ENCODE measurements around the gene CENPQ.

CENPQ gene

GRCh38 chr6:49462927-49463611, at the start of gene CENPQ, which contains the start of gene MMUT:
CENPQ (plus strand) TSS chr6:49463370; CDS start chr6:49470177, 6,807 bp downstream.
MMUT (minus strand) TSS chr6:49463253; CDS start chr6:49459466, 3,787 bp downstream.
- H3K36me3 ChIP-seq (ENCODE audit: control insufficient read depth, low read depth, low read length) = no peaks in the 10 kb centered on the region
- H3K27me3 ChIP-seq (ENCODE audit: control insufficient read depth, insufficient read depth, low read length) = no peaks in the 10 kb centered on the region

GRCh38 chr6:49415358-49415757, 47.8 kb upstream of the CENPQ start:
- H3K9me3 ChIP-seq (ENCODE audit: control insufficient read depth, low read depth, low read length) = no peaks in the 10 kb centered on the region
- H3K9ac ChIP-seq (ENCODE audit: low read length) = no peak overlapping the region
- no peak overlapping the region for H3K4me3 ChIP-seq (ENCODE audit: low read length)
- no peak overlapping the region for H3K27ac ChIP-seq (ENCODE audit: low read length)
- no peaks in the 10 kb centered on the region for H3K27me3 ChIP-seq (ENCODE audit: control insufficient read depth, insufficient read depth, low read length)
- H3K4me1 ChIP-seq (ENCODE audit: control insufficient read depth, low read depth, low read length) = no peaks in the 10 kb centered on the region
- H3K36me3 ChIP-seq (ENCODE audit: control insufficient read depth, low read depth, low read length) = no peaks in the 10 kb centered on the region

More at GRCh38 chr6:49462927-49463611, at the start of gene CENPQ, which contains the start of gene MMUT:
- Histone ChIP-seq H3K9ac (ENCODE audit: low read length) (peak within 1 kb of the TSS; percentile 85), H3K4me3 (ENCODE audit: low read length) (peak within 1 kb of the TSS; percentile 79), H3K27ac (ENCODE audit: low read length) (peak within 1 kb of the TSS; percentile 57), H3K4me1 (ENCODE audit: control insufficient read depth, low read depth, low read length) (no peaks in the 10 kb centered on the region), H3K9me3 (ENCODE audit: control insufficient read depth, low read depth, low read length) (no peaks in the 10 kb centered on the region)

- no peaks in the 10 kb centered on the region for H3K27me3 ChIP-seq (ENCODE audit: control insufficient read depth, insufficient read depth, low read length)
- no peaks in the 10 kb centered on the region for H3K4me1 ChIP-seq (ENCODE audit: control insufficient read depth, low read depth, low read length)
- no peaks in the 10 kb centered on the region for H3K36me3 ChIP-seq (ENCODE audit: control insufficient read depth, low read depth, low read length)
- no peak overlapping the region for H3K27ac ChIP-seq (ENCODE audit: low read length)
- H3K9me3 ChIP-seq (ENCODE audit: control insufficient read depth, low read depth, low read length) = no peaks in the 10 kb centered on the region
- H3K4me3 ChIP-seq (ENCODE audit: low read length) = no peak overlapping the region
- no peak overlapping the region for H3K9ac ChIP-seq (ENCODE audit: low read length)
Observed at GRCh38 chr6:49416195-49416594, 47.0 kb upstream of the CENPQ start.

- Histone ChIP-seq H3K9ac (ENCODE audit: low read length) (no peak overlapping the region), H3K4me3 (ENCODE audit: low read length) (no peak overlapping the region), H3K27ac (ENCODE audit: low read length) (no peak overlapping the region), H3K4me1 (ENCODE audit: control insufficient read depth, low read depth, low read length) (no peaks in the 10 kb centered on the region), H3K9me3 (ENCODE audit: control insufficient read depth, low read depth, low read length) (no peaks in the 10 kb centered on the region), H3K27me3 (ENCODE audit: control insufficient read depth, insufficient read depth, low read length) (no peaks in the 10 kb centered on the region), H3K36me3 (ENCODE audit: control insufficient read depth, low read depth, low read length) (no peaks in the 10 kb centered on the region)
Observed at GRCh38 chr6:49423817-49424216, 39.4 kb upstream of the CENPQ start.

GRCh38 chr6:49430187-49430586, 33.0 kb upstream of the CENPQ start:
- H3K4me1 ChIP-seq (ENCODE audit: control insufficient read depth, low read depth, low read length) = no peaks in the 10 kb centered on the region

GRCh38 chr6:49430866-49431265, 32.3 kb upstream of the CENPQ start:
- Histone ChIP-seq H3K9me3 (ENCODE audit: control insufficient read depth, low read depth, low read length) (no peaks in the 10 kb centered on the region), H3K4me3 (ENCODE audit: low read length) (no peak overlapping the region), H3K4me1 (ENCODE audit: control insufficient read depth, low read depth, low read length) (no peaks in the 10 kb centered on the region), H3K36me3 (ENCODE audit: control insufficient read depth, low read depth, low read length) (peaks cover 18% of the 10 kb centered on the region), H3K27me3 (ENCODE audit: control insufficient read depth, insufficient read depth, low read length) (no peaks in the 10 kb centered on the region), H3K9ac (ENCODE audit: low read length) (no peak overlapping the region), H3K27ac (ENCODE audit: low read length) (no peak overlapping the region)

More at GRCh38 chr6:49430187-49430586, 33.0 kb upstream of the CENPQ start:
- no peaks in the 10 kb centered on the region for H3K27me3 ChIP-seq (ENCODE audit: control insufficient read depth, insufficient read depth, low read length)
- H3K27ac ChIP-seq (ENCODE audit: low read length) = no peak overlapping the region
- peaks cover 14% of the 10 kb centered on the region for H3K36me3 ChIP-seq (ENCODE audit: control insufficient read depth, low read depth, low read length)
- H3K9me3 ChIP-seq (ENCODE audit: control insufficient read depth, low read depth, low read length) = no peaks in the 10 kb centered on the region
- no peak overlapping the region for H3K4me3 ChIP-seq (ENCODE audit: low read length)
- no peak overlapping the region for H3K9ac ChIP-seq (ENCODE audit: low read length)

GRCh38 chr6:49453221-49453620, 9.9 kb upstream of the CENPQ start:
- Histone ChIP-seq H3K27me3 (ENCODE audit: control insufficient read depth, insufficient read depth, low read length) (no peaks in the 10 kb centered on the region), H3K4me3 (ENCODE audit: low read length) (no peak overlapping the region), H3K36me3 (ENCODE audit: control insufficient read depth, low read depth, low read length) (peaks cover 13% of the 10 kb centered on the region), H3K9ac (ENCODE audit: low read length) (no peak overlapping the region), H3K4me1 (ENCODE audit: control insufficient read depth, low read depth, low read length) (no peaks in the 10 kb centered on the region), H3K9me3 (ENCODE audit: control insufficient read depth, low read depth, low read length) (no peaks in the 10 kb centered on the region), H3K27ac (ENCODE audit: low read length) (no peak overlapping the region)

GRCh38 chr6:49454787-49455709, 8.1 kb upstream of the CENPQ start:
- Histone ChIP-seq H3K27me3 (ENCODE audit: control insufficient read depth, insufficient read depth, low read length) (no peaks in the 10 kb centered on the region), H3K9ac (ENCODE audit: low read length) (no peak overlapping the region)

GRCh38 chr6:49457771-49458170, 5.4 kb upstream of the CENPQ start:
- no peak overlapping the region for H3K4me3 ChIP-seq (ENCODE audit: low read length)
- no peak overlapping the region for H3K9ac ChIP-seq (ENCODE audit: low read length)
- no peak overlapping the region for H3K27ac ChIP-seq (ENCODE audit: low read length)
- H3K4me1 ChIP-seq (ENCODE audit: control insufficient read depth, low read depth, low read length) = no peaks in the 10 kb centered on the region
- H3K36me3 ChIP-seq (ENCODE audit: control insufficient read depth, low read depth, low read length) = peaks cover 8% of the 10 kb centered on the region
- H3K9me3 ChIP-seq (ENCODE audit: control insufficient read depth, low read depth, low read length) = no peaks in the 10 kb centered on the region
- no peaks in the 10 kb centered on the region for H3K27me3 ChIP-seq (ENCODE audit: control insufficient read depth, insufficient read depth, low read length)

More at GRCh38 chr6:49454787-49455709, 8.1 kb upstream of the CENPQ start:
- Histone ChIP-seq H3K4me1 (ENCODE audit: control insufficient read depth, low read depth, low read length) (no peaks in the 10 kb centered on the region), H3K27ac (ENCODE audit: low read length) (no peak overlapping the region), H3K9me3 (ENCODE audit: control insufficient read depth, low read depth, low read length) (no peaks in the 10 kb centered on the region), H3K36me3 (ENCODE audit: control insufficient read depth, low read depth, low read length) (peaks cover 11% of the 10 kb centered on the region), H3K4me3 (ENCODE audit: low read length) (no peak overlapping the region)

- no peaks in the 10 kb centered on the region for H3K9me3 ChIP-seq (ENCODE audit: control insufficient read depth, low read depth, low read length)
- peak overlapping the region; percentile 79 for H3K4me3 ChIP-seq (ENCODE audit: low read length)
Observed at GRCh38 chr6:49462071-49462470, 1.1 kb upstream of the CENPQ start.

GRCh38 chr6:49462599-49462926, 607 bp upstream of the CENPQ start:
- Histone ChIP-seq H3K4me1 (ENCODE audit: control insufficient read depth, low read depth, low read length) (no peaks in the 10 kb centered on the region), H3K36me3 (ENCODE audit: control insufficient read depth, low read depth, low read length) (no peaks in the 10 kb centered on the region), H3K9me3 (ENCODE audit: control insufficient read depth, low read depth, low read length) (no peaks in the 10 kb centered on the region), H3K27me3 (ENCODE audit: control insufficient read depth, insufficient read depth, low read length) (no peaks in the 10 kb centered on the region), H3K27ac (ENCODE audit: low read length) (peak overlapping the region; percentile 5), H3K4me3 (ENCODE audit: low read length) (peak overlapping the region; percentile 79), H3K9ac (ENCODE audit: low read length) (peak overlapping the region; percentile 65)

More at GRCh38 chr6:49462071-49462470, 1.1 kb upstream of the CENPQ start:
- Histone ChIP-seq H3K27ac (ENCODE audit: low read length) (no peak overlapping the region), H3K27me3 (ENCODE audit: control insufficient read depth, insufficient read depth, low read length) (no peaks in the 10 kb centered on the region), H3K9ac (ENCODE audit: low read length) (peak overlapping the region; percentile 65), H3K36me3 (ENCODE audit: control insufficient read depth, low read depth, low read length) (peaks cover 2% of the 10 kb centered on the region), H3K4me1 (ENCODE audit: control insufficient read depth, low read depth, low read length) (no peaks in the 10 kb centered on the region)

Measured in iPS-18a (cell line).